HEK293T (cell line): ENCODE measurements around the gene E2F8.

Source experiments
- CTCF ChIA-PET: fragments of 350-600 bp; formaldehyde crosslinking; extraction: SDS; loops from one replicate; lab custom pipeline; 2021; ENCODE audit warnings: antibody characterized with exemption, inconsistent platforms; lab: Yijun Ruan, JAX
- POLR2A ChIA-PET: fragments of 350-600 bp; formaldehyde crosslinking; extraction: SDS; loops from one replicate; lab custom pipeline; 2020; ENCODE audit warnings: antibody characterized with exemption, inconsistent platforms; lab: Yijun Ruan, JAX
- DNase-seq: peaks from one replicate; pipeline ENCODE4 v3.0.0; 2012; ENCODE audit warnings: mixed read lengths; ENCODE audit errors: extremely low spot score
- ARNT ChIP-seq: fragments of 450-650 bp; IDR thresholded peaks from 2 replicates; pipeline ENCODE4 v1.6.1; 2017; ENCODE audit warnings: mild to moderate bottlenecking
- BHLHE40 ChIP-seq: fragments of 450-650 bp; IDR thresholded peaks from 2 replicates; pipeline ENCODE4 v1.6.1; 2016; ENCODE audit warnings: mild to moderate bottlenecking, moderate library complexity, borderline replicate concordance
- CTBP1 ChIP-seq: fragments of 450-650 bp; IDR thresholded peaks from 2 replicates; pipeline ENCODE4 v1.6.1; 2016; ENCODE audit warnings: borderline replicate concordance
- ELF4 ChIP-seq: fragments of 450-650 bp; IDR thresholded peaks from 2 replicates; pipeline ENCODE4 v1.6.1; 2017; ENCODE audit warnings: antibody characterized with exemption
- FOXA1 ChIP-seq: fragments of 450-650 bp; IDR thresholded peaks from 2 replicates; pipeline ENCODE4 v1.6.1; 2016; ENCODE audit warnings: mild to moderate bottlenecking
- FOXK2 ChIP-seq: fragments of 450-650 bp; IDR thresholded peaks from 2 replicates; pipeline ENCODE4 v1.6.1; 2016; ENCODE audit warnings: mild to moderate bottlenecking
- FOXM1 ChIP-seq: fragments of 450-650 bp; IDR thresholded peaks from 2 replicates; pipeline ENCODE4 v1.6.1; 2017; ENCODE audit warnings: mild to moderate bottlenecking, borderline replicate concordance
- HDGF ChIP-seq: fragments of 450-650 bp; IDR thresholded peaks from 2 replicates; pipeline ENCODE4 v1.6.1; 2017; ENCODE audit warnings: antibody characterized with exemption, borderline replicate concordance
- L3MBTL2 ChIP-seq: fragments of 450-650 bp; conservative IDR thresholded peaks from 2 replicates; pipeline ENCODE4 v1.6.1; 2016; ENCODE audit warnings: mild to moderate bottlenecking
- LEF1 ChIP-seq: fragments of 450-650 bp; IDR thresholded peaks from 2 replicates; pipeline ENCODE4 v1.6.1; 2017; ENCODE audit warnings: mild to moderate bottlenecking, borderline replicate concordance
- NFRKB ChIP-seq: fragments of 450-650 bp; IDR thresholded peaks from 2 replicates; pipeline ENCODE4 v1.6.1; 2016; ENCODE audit warnings: mild to moderate bottlenecking, moderate library complexity
- SP1 ChIP-seq: fragments of 450-650 bp; IDR thresholded peaks from 2 replicates; pipeline ENCODE4 v1.6.1; 2017
- SUZ12 ChIP-seq: fragments of 450-650 bp; IDR thresholded peaks from 2 replicates; pipeline ENCODE4 v1.6.1; 2016; ENCODE audit warnings: mild to moderate bottlenecking
- TARDBP ChIP-seq: fragments of 450-650 bp; IDR thresholded peaks from 2 replicates; pipeline ENCODE4 v1.6.1; 2016
- ZNF384 ChIP-seq: fragments of 450-650 bp; IDR thresholded peaks from 2 replicates; pipeline ENCODE4 v1.6.1; 2016
- TF ChIP-seq, protein P1 (sequence below): fragments of 450-650 bp; IDR thresholded peaks from 2 replicates; pipeline ENCODE4 v1.6.1; 2016

E2F8 gene

DNA sequence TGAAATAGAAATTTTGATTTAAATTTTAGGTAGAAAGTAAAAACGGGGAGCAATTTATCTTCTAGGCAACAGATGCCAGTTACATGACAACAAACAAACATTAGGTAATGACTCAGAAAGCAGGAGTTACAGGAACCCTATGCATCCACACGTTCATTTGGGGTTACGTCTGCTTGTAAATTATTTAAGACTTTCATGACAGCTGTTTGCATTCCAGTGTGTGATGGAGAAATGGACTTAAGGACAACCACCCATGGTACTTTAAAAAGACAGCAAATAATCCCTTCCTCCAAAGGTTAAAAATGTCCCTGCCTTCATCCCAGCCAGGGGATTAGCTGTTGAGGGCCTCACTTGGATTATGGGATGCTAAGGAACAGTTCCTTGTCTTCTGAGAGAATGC lies 11.8 kb downstream of the E2F8 start:
- ChIA-PET POLR2A (no interaction called here), CTCF (no interaction called here)

DNA sequence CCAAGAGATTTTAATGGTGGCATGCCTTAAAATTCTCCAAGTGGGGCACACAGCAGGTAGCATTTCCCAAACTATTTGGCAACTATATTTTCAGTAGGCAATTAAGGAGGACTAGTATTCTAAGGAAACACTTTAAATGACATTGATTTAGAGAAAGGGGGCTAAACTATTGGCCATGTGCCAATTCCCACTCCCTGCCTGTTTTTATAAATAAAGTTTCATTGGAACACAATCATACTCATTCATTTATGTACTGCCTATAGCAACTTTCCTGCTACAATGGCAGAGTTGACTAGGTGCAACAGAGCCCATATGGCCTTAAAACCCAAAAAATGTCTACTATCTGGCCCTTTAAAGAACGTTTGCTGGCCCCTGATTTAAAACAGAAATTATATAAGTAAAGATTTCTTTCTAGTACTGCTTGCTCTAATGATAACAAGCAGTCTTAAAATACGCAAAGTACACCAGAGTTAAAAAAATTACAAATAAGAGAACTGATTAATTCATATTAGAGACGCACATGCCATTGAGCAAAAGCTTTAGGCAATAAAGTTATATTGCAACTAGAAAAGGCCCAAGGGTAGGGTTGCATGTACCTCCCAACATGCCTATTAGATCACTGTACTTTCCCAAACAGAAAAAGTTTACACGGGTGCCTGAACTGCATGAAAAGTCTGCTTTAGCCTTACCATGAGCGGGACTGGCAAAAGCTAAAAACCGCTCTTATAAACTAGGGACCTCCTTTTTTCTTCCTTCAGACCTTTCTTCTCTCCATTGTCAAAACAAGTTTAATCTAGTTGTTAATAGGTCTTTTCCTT lies 14.2 kb downstream of the E2F8 start:
- POLR2A ChIA-PET = no interaction called here
- CTCF ChIA-PET = no interaction called here
- TF ChIP-seq BHLHE40 = no peak
- no peak for TF ChIP-seq NFRKB
- no peak for TF ChIP-seq FOXA1
- no peak for TF ChIP-seq ELF4
- TF ChIP-seq ARNT = no peak
- TF ChIP-seq, protein P1, sequence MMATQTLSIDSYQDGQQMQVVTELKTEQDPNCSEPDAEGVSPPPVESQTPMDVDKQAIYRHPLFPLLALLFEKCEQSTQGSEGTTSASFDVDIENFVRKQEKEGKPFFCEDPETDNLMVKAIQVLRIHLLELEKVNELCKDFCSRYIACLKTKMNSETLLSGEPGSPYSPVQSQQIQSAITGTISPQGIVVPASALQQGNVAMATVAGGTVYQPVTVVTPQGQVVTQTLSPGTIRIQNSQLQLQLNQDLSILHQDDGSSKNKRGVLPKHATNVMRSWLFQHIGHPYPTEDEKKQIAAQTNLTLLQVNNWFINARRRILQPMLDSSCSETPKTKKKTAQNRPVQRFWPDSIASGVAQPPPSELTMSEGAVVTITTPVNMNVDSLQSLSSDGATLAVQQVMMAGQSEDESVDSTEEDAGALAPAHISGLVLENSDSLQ = no peak
- no peak for TF ChIP-seq SUZ12
- TF ChIP-seq L3MBTL2 = no peak
- no peak for TF ChIP-seq FOXK2
- no peak for TF ChIP-seq ZNF384
- no peak for TF ChIP-seq TARDBP
- no peak for TF ChIP-seq LEF1
- TF ChIP-seq HDGF = no peak
- TF ChIP-seq CTBP1 = no peak
- TF ChIP-seq FOXM1 = no peak
- no peak for DNase-seq

More for the DNA sequence above, 11.8 kb downstream of the E2F8 start:
- TF ChIP-seq NFRKB (no peak), SP1 (no peak), L3MBTL2 (no peak)
- no peak for DNase-seq

DNA sequence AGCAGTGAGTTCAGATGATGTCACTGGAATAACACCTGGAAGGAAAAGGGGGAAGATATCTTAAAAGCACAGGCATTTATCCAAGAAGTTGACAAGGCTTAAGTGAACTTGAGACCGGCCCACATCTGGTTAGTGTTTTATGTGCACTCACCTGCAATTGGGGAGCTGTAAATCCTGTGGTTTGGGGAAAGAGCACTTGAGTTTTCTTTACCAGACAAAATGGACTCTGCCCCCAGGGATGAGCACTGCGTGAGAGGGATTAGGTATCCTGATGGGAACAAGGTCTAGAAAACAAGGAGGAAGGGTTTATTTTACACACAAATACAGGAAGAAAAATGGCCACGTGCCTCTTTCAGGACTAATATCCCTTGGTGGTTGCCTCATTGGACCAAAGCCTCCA lies 15.2 kb downstream of the E2F8 start:
- no peak for TF ChIP-seq NFRKB
- no peak for TF ChIP-seq BHLHE40
- TF ChIP-seq LEF1 = no peak
- no peak for TF ChIP-seq ARNT
- no peak for TF ChIP-seq CTBP1
- no peak for TF ChIP-seq FOXA1
- no peak for TF ChIP-seq ZNF384
- TF ChIP-seq, protein P1 = no peak
- TF ChIP-seq HDGF = no peak
- no peak for TF ChIP-seq FOXM1
- DNase-seq = no peak
- ChIA-PET POLR2A (no interaction called here), CTCF (no interaction called here)

- ChIA-PET CTCF (no interaction called here), POLR2A (no interaction called here)
- no peak for TF ChIP-seq SUZ12
- TF ChIP-seq TARDBP = no peak
- TF ChIP-seq, protein P1 = no peak
- no peak for TF ChIP-seq ARNT
- TF ChIP-seq BHLHE40 = no peak
- TF ChIP-seq ELF4 = no peak
- TF ChIP-seq LEF1 = no peak
- no peak for TF ChIP-seq L3MBTL2
- TF ChIP-seq NFRKB = no peak
- TF ChIP-seq SP1 = no peak
- no peak for TF ChIP-seq FOXA1
- no peak for TF ChIP-seq FOXM1
- no peak for TF ChIP-seq CTBP1
- TF ChIP-seq HDGF = no peak
- no peak for TF ChIP-seq ZNF384
- TF ChIP-seq FOXK2 = no peak
- no peak for DNase-seq
These were observed 15.6 kb downstream of the E2F8 start for GRCh38 chr11:19225123-19225522.

GRCh38 chr11:19220903-19221724 lies 19.6 kb downstream of the E2F8 start:
- ChIA-PET CTCF (no interaction called here), POLR2A (no interaction called here)
- no peak for DNase-seq
- TF ChIP-seq ARNT (no peak), SUZ12 (no peak), FOXK2 (no peak), BHLHE40 (no peak), FOXA1 (no peak), LEF1 (no peak), TARDBP (no peak), SP1 (no peak)
